CD14-positive monocyte (primary cell): ENCODE data around the gene AFF2. TPM values are rescaled to one million over a fixed set of nuclear protein-coding genes. Genes with fewer than 3 reads are reported as not detected.

Experiments
- DNase-seq, 3 donors: peaks; one replicate each; pipeline ENCODE4 v3.0.0-alpha.2; 2011 to 2022
- H2AFZ ChIP-seq: 2 replicates; pipeline ENCODE4 v1.6.0; 2012; ENCODE audit warnings: mild to moderate bottlenecking, low read depth, low read length, inconsistent platforms; ENCODE audit not compliant: insufficient read depth, poor library complexity, severe bottlenecking
- H3K27ac ChIP-seq, 2 donors: 1 replicate in 1 of 2; 2 replicates in 1 of 2; pipeline ENCODE4 v1.5.1; 2012 to 2013; ENCODE audit warnings: low read length in 2 of 2, control low read depth in 1 of 2, inconsistent platforms in 1 of 2, low read depth in 1 of 2, mild to moderate bottlenecking in 1 of 2
- H3K27me3 ChIP-seq, 2 donors: one replicate each; pipeline versions ENCODE4 v1.6.0 to v1.6.1; 2011 to 2013; ENCODE audit warnings: low read length in 2 of 2; ENCODE audit not compliant: control insufficient read depth in 2 of 2, insufficient read depth in 2 of 2
- H3K36me3 ChIP-seq, 2 donors: replicated peaks in 1 of 2; 1 replicate in 1 of 2; 2 replicates in 1 of 2; pipeline versions ENCODE4 v1.5.1 to v1.6.1; 2012 to 2013; ENCODE audit warnings: low read length in 2 of 2, control low read depth in 1 of 2, inconsistent platforms in 1 of 2, mild to moderate bottlenecking in 1 of 2; ENCODE audit not compliant: insufficient read depth in 2 of 2, control insufficient read depth in 1 of 2
- H3K4me1 ChIP-seq, 2 donors: 1 replicate in 1 of 2; 2 replicates in 1 of 2; pipeline versions ENCODE4 v1.5.1 to v1.6.1; 2012 to 2013; ENCODE audit warnings: low read length in 2 of 2, control low read depth in 1 of 2, inconsistent platforms in 1 of 2, mild to moderate bottlenecking in 1 of 2, moderate library complexity in 1 of 2; ENCODE audit not compliant: insufficient read depth in 2 of 2, control insufficient read depth in 1 of 2
- H3K4me2 ChIP-seq: replicated peaks from 2 replicates; pipeline ENCODE3; 2012; ENCODE audit warnings: low read length, moderate library complexity, mild to moderate bottlenecking; ENCODE audit not compliant: poor library complexity, severe bottlenecking; ENCODE audit errors: extremely low read depth
- H3K4me3 ChIP-seq, 3 experiments: fragments of 200-600 bp in 1 of 3; sonication (generic) in 1 of 3; replicated peaks in 1 of 3; 1 replicate in 2 of 3; 2 replicates in 1 of 3; pipeline ENCODE4 v1.5.1; 2011 to 2013; ENCODE audit warnings: low read length in 3 of 3, mild to moderate bottlenecking in 3 of 3, control low read depth in 2 of 3, low read depth in 2 of 3, inconsistent platforms in 1 of 3, moderate library complexity in 1 of 3
- H3K79me2 ChIP-seq: 2 replicates; pipeline ENCODE4 v1.6.0; 2012; ENCODE audit warnings: mild to moderate bottlenecking, control low read depth, inconsistent platforms, low read length, moderate library complexity; ENCODE audit not compliant: insufficient read depth
- H3K9ac ChIP-seq: 2 replicates; pipeline ENCODE4 v1.6.0; 2017; ENCODE audit warnings: low read length, mild to moderate bottlenecking; ENCODE audit not compliant: insufficient read depth, poor library complexity, severe bottlenecking
- H3K9me3 ChIP-seq, 2 donors: replicated peaks in 1 of 2; 1 replicate in 1 of 2; 2 replicates in 1 of 2; pipeline versions ENCODE4 v1.5.1 to v1.6.1; 2012 to 2013; ENCODE audit warnings: low read length in 2 of 2, control low read depth in 1 of 2; ENCODE audit not compliant: control insufficient read depth in 1 of 2, insufficient read depth in 1 of 2
- H4K20me1 ChIP-seq: 2 replicates; pipeline ENCODE4 v1.6.0; 2012; ENCODE audit warnings: mild to moderate bottlenecking, low read length, control low read depth, moderate library complexity; ENCODE audit not compliant: insufficient read depth
- H3K27ac Mint-ChIP-seq, 7 donors: one replicate each; pipeline ENCODE4 v1.8.0; 2020; ENCODE audit warnings: mild to moderate bottlenecking in 7 of 7, mixed read lengths in 7 of 7, moderate library complexity in 6 of 7, inconsistent platforms in 2 of 7
- H3K27me3 Mint-ChIP-seq, 3 donors: one replicate each; pipeline ENCODE4 v1.8.0; 2021 to 2022; ENCODE audit warnings: low read depth in 3 of 3, mild to moderate bottlenecking in 3 of 3, mixed read lengths in 3 of 3, moderate library complexity in 3 of 3, inconsistent platforms in 1 of 3
- H3K36me3 Mint-ChIP-seq, 2 donors: one replicate each; pipeline ENCODE4 v1.8.0; 2020; ENCODE audit warnings: mixed read lengths in 2 of 2, inconsistent platforms in 1 of 2, mild to moderate bottlenecking in 1 of 2
- H3K4me1 Mint-ChIP-seq: one replicate; pipeline ENCODE4 v1.8.0; 2020; ENCODE audit warnings: mild to moderate bottlenecking, mixed read lengths
- H3K4me3 Mint-ChIP-seq, 2 donors: one replicate each; pipeline ENCODE4 v1.8.0; 2020; ENCODE audit warnings: mild to moderate bottlenecking in 2 of 2, mixed read lengths in 2 of 2, moderate library complexity in 1 of 2
- H3K9me3 Mint-ChIP-seq, 7 donors: one replicate each; pipeline ENCODE4 v1.8.0; 2020 to 2022; ENCODE audit warnings: mixed read lengths in 7 of 7, mild to moderate bottlenecking in 6 of 7, moderate library complexity in 6 of 7, inconsistent platforms in 2 of 7
- WGBS: methylation state at CpG from one replicate; pipeline ENCODE4 v1.1.5; 2013; ENCODE audit warnings: missing lambda C conversion rate; ENCODE audit not compliant: insufficient coverage; 5-methylcytosine and 5-hydroxymethylcytosine counted together
- intact Hi-C, 2 donors: fragments of 100-400 bp; cut with micrococcal nuclease; formaldehyde crosslinking; loops; one replicate each; pipeline versions ENCODE4 v1.15.0 to v1.15.1; 2023
- polyA plus RNA-seq, 3 donors: library from polyadenylated mRNA; depleted of rRNA in 1 of 3; unstranded in 2 of 3; stranded (reverse) in 1 of 3; fragments of 300-500 nt in 2 of 3; fragments of >200 nt in 1 of 3; fragmentation: Illumina TruSeq in 2 of 3; gene quantifications; 1 replicate in 2 of 3; 2 replicates in 1 of 3; pipeline ENCODE4 v1.2.3, GENCODE V29; 2012 to 2021
- TF ChIP-seq, protein P1 (sequence below): fragments of 200-600 bp; IDR thresholded peaks from one replicate; pipeline ENCODE4 v1.8.0; 2022; ENCODE audit warnings: antibody characterized with exemption, mild to moderate bottlenecking

The AFF2 gene
- polyA plus RNA-seq, 3 donors: 0.07 to 1.1 (median 0.70) TPM

- no peaks in the 10 kb centered on the region for H3K9me3 Mint-ChIP-seq
- TF ChIP-seq, protein P1, sequence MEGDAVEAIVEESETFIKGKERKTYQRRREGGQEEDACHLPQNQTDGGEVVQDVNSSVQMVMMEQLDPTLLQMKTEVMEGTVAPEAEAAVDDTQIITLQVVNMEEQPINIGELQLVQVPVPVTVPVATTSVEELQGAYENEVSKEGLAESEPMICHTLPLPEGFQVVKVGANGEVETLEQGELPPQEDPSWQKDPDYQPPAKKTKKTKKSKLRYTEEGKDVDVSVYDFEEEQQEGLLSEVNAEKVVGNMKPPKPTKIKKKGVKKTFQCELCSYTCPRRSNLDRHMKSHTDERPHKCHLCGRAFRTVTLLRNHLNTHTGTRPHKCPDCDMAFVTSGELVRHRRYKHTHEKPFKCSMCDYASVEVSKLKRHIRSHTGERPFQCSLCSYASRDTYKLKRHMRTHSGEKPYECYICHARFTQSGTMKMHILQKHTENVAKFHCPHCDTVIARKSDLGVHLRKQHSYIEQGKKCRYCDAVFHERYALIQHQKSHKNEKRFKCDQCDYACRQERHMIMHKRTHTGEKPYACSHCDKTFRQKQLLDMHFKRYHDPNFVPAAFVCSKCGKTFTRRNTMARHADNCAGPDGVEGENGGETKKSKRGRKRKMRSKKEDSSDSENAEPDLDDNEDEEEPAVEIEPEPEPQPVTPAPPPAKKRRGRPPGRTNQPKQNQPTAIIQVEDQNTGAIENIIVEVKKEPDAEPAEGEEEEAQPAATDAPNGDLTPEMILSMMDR: no peak
- no peak overlapping the region for H3K4me3 Mint-ChIP-seq
- no peaks in the 10 kb centered on the region for H3K79me2 ChIP-seq
- no peak overlapping the region for H3K4me2 ChIP-seq
- no peaks in the 10 kb centered on the region for H3K4me1 Mint-ChIP-seq
- H3K4me3 ChIP-seq: no peak overlapping the region
- no peaks in the 10 kb centered on the region for H4K20me1 ChIP-seq
- H3K27ac ChIP-seq: no peak overlapping the region
- H3K36me3 Mint-ChIP-seq: no peaks in the 10 kb centered on the region
- no peaks in the 10 kb centered on the region for H3K27me3 ChIP-seq
- no peak overlapping the region for H3K27ac Mint-ChIP-seq
- H3K36me3 ChIP-seq: no peaks in the 10 kb centered on the region
- H3K9ac ChIP-seq: no peak overlapping the region
- DNase-seq: no peak
- no peak overlapping the region for H2AFZ ChIP-seq
- H3K4me1 ChIP-seq: no peaks in the 10 kb centered on the region
- intact Hi-C loops: no loop called here
- peaks cover 0 to 1% (median 0%) of the 10 kb centered on the region in 3 donors for H3K27me3 Mint-ChIP-seq
- no peaks in the 10 kb centered on the region for H3K9me3 ChIP-seq
Observed at GRCh38 chrX:148713981-148714380, 213.6 kb downstream of the AFF2 start.

- intact Hi-C loops: no loop called here
- H3K4me2 ChIP-seq: no peak overlapping the region
- H3K36me3 Mint-ChIP-seq: no peaks in the 10 kb centered on the region
- H3K79me2 ChIP-seq: no peaks in the 10 kb centered on the region
- no peak overlapping the region for H2AFZ ChIP-seq
- no peaks in the 10 kb centered on the region for H3K27me3 ChIP-seq
- no peaks in the 10 kb centered on the region for H3K9me3 ChIP-seq
- no peaks in the 10 kb centered on the region for H3K4me1 ChIP-seq
- no peak overlapping the region for H3K4me3 ChIP-seq
- no peak overlapping the region for H3K9ac ChIP-seq
- no peaks in the 10 kb centered on the region for H4K20me1 ChIP-seq
- H3K27ac Mint-ChIP-seq: no peak overlapping the region
- peaks cover 0 to 1% (median 0%) of the 10 kb centered on the region in 3 donors for H3K27me3 Mint-ChIP-seq
- TF ChIP-seq, protein P1: no peak
- H3K9me3 Mint-ChIP-seq: no peaks in the 10 kb centered on the region
- DNase-seq: no peak
- no peaks in the 10 kb centered on the region for H3K36me3 ChIP-seq
- no CpG with 5 or more reads among the region's 4 CpGs for WGBS
- H3K4me3 Mint-ChIP-seq: no peak overlapping the region
- no peaks in the 10 kb centered on the region for H3K4me1 Mint-ChIP-seq
- no peak overlapping the region for H3K27ac ChIP-seq
Observed at GRCh38 chrX:148715361-148715760, 214.9 kb downstream of the AFF2 start.
